Mesenchymal stem cell (in vitro differentiated cells and primary cell): Measurements from ENCODE around the gene PCNX3.

Source experiments
- DNase-seq: peaks from one replicate; pipeline ENCODE4 v3.0.0-alpha.2; 2013
- H2AFZ ChIP-seq: one replicate; pipeline ENCODE4 v1.6.1; 2013; ENCODE audit warnings: low read depth, mild to moderate bottlenecking, control low read depth, inconsistent platforms, low read length, moderate library complexity
- H2AK5ac ChIP-seq: 2 replicates; pipeline ENCODE4 v1.6.1; 2013; ENCODE audit warnings: low read length, moderate library complexity, mild to moderate bottlenecking, inconsistent platforms; ENCODE audit not compliant: severe bottlenecking
- H2BK120ac ChIP-seq: one replicate; pipeline ENCODE4 v1.6.1; 2013; ENCODE audit warnings: low read depth, mild to moderate bottlenecking, inconsistent platforms, low read length, moderate library complexity
- H2BK12ac ChIP-seq, 2 experiments: one replicate each; pipeline ENCODE4 v1.6.1; 2013; ENCODE audit warnings: inconsistent platforms in 2 of 2, low read length in 2 of 2, mild to moderate bottlenecking in 2 of 2, moderate library complexity in 2 of 2, control low read depth in 1 of 2
- H2BK15ac ChIP-seq: one replicate; pipeline ENCODE4 v1.6.1; 2013; ENCODE audit warnings: mild to moderate bottlenecking, low read depth, inconsistent platforms; ENCODE audit not compliant: poor library complexity, severe bottlenecking
- H2BK5ac ChIP-seq: 2 replicates; pipeline ENCODE4 v1.6.1; 2013; ENCODE audit warnings: low read depth, mild to moderate bottlenecking, low read length, control low read depth, inconsistent platforms; ENCODE audit not compliant: poor library complexity, severe bottlenecking
- H3K14ac ChIP-seq, 2 experiments: one replicate each; pipeline ENCODE4 v1.6.1; 2013; ENCODE audit warnings: inconsistent platforms in 2 of 2, low read length in 2 of 2, control low read depth in 1 of 2, mild to moderate bottlenecking in 1 of 2, moderate library complexity in 1 of 2
- H3K18ac ChIP-seq, 2 experiments: one replicate each; pipeline ENCODE4 v1.6.1; 2013; ENCODE audit warnings: inconsistent platforms in 2 of 2, low read length in 2 of 2, control low read depth in 1 of 2, low read depth in 1 of 2, mild to moderate bottlenecking in 1 of 2
- H3K23ac ChIP-seq, 2 experiments: one replicate each; pipeline ENCODE4 v1.6.1; 2013; ENCODE audit warnings: inconsistent platforms in 2 of 2, low read length in 2 of 2, mild to moderate bottlenecking in 2 of 2, moderate library complexity in 2 of 2, control low read depth in 1 of 2
- H3K27ac ChIP-seq: 2 replicates; pipeline ENCODE4 v1.5.1; 2013; ENCODE audit warnings: mild to moderate bottlenecking, moderate library complexity, low read length, control low read depth, inconsistent platforms; ENCODE audit not compliant: poor library complexity, severe bottlenecking
- H3K27me3 ChIP-seq, 2 experiments: 2 replicates each; pipeline versions ENCODE4 v1.6.1 to v1.7.0; 2013; ENCODE audit warnings: low read length in 2 of 2, mild to moderate bottlenecking in 2 of 2, moderate library complexity in 2 of 2, control low read depth in 1 of 2, inconsistent platforms in 1 of 2; ENCODE audit not compliant: control insufficient read depth in 1 of 2, insufficient read depth in 1 of 2
- H3K36me3 ChIP-seq, 2 experiments: 2 replicates each; pipeline versions ENCODE4 v1.6.1 to v1.7.0; 2013; ENCODE audit warnings: low read length in 2 of 2, control low read depth in 1 of 2, inconsistent platforms in 1 of 2, low read depth in 1 of 2, mild to moderate bottlenecking in 1 of 2; ENCODE audit not compliant: insufficient read depth in 2 of 2, control insufficient read depth in 1 of 2
- H3K4ac ChIP-seq, 2 experiments: one replicate each; pipeline ENCODE4 v1.6.1; 2013; ENCODE audit warnings: inconsistent platforms in 2 of 2, low read length in 2 of 2, mild to moderate bottlenecking in 2 of 2, moderate library complexity in 2 of 2, control low read depth in 1 of 2, low read depth in 1 of 2
- H3K4me1 ChIP-seq: 2 replicates; pipeline ENCODE4 v1.6.1; 2013; ENCODE audit warnings: low read depth, low read length, control low read depth; ENCODE audit not compliant: control insufficient read depth, insufficient read depth
- H3K4me2 ChIP-seq: 2 replicates; pipeline ENCODE4 v1.6.1; 2013; ENCODE audit warnings: low read length, mild to moderate bottlenecking, inconsistent platforms; ENCODE audit not compliant: poor library complexity, severe bottlenecking
- H3K4me3 ChIP-seq, 2 experiments: 2 replicates each; pipeline versions ENCODE4 v1.5.1 to v1.7.0; 2013; ENCODE audit warnings: low read length in 2 of 2, mild to moderate bottlenecking in 2 of 2, control low read depth in 1 of 2, low read depth in 1 of 2; ENCODE audit not compliant: insufficient read depth in 1 of 2
- H3K79me1 ChIP-seq: replicated peaks from 2 replicates; pipeline ENCODE4 v1.6.1; 2013; ENCODE audit warnings: mild to moderate bottlenecking, control low read depth, low read length, inconsistent platforms; ENCODE audit not compliant: poor library complexity, severe bottlenecking
- H3K9ac ChIP-seq: 2 replicates; pipeline ENCODE4 v1.7.0; 2013; ENCODE audit warnings: mild to moderate bottlenecking, low read length, moderate library complexity
- H3K9me3 ChIP-seq: 2 replicates; pipeline ENCODE4 v1.7.0; 2013; ENCODE audit warnings: mild to moderate bottlenecking, low read length; ENCODE audit not compliant: control insufficient read depth
- H4K8ac ChIP-seq: one replicate; pipeline ENCODE4 v1.6.1; 2013; ENCODE audit warnings: inconsistent platforms, mild to moderate bottlenecking, low read length, moderate library complexity
- H4K91ac ChIP-seq: one replicate; pipeline ENCODE4 v1.6.1; 2013; ENCODE audit warnings: mild to moderate bottlenecking, low read length, inconsistent platforms
- WGBS: methylation state at CpG from one replicate; pipeline ENCODE4 v1.1.7; 2013; ENCODE audit warnings: mixed read lengths; 5-methylcytosine and 5-hydroxymethylcytosine counted together

The PCNX3 gene

DNA sequence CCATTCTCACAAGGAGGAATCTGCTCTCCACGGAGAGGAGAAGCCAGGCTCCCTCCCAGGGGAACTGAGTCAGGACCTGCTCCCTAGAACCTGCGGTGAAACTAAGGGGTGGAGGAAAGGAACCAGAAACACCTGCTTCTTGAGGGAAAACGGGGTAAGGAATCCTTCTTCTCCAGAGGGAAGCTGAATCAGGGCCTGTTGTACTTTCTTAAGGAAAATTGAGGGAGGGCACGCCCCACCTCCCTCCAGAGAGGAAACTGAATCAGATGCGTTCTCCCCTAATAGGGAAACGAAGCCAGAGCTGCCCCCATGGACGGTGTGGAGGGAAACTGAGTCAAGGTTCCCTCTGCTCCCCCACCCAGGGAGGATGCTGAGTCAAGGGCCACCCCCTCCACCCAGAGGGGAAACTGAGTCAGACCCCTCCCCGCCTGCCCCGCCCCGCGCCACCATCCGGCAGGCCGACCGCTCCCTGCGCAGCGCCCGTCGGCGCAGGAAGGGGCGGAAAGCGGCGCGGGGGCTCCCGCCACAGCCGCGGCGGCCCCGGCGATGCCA is 46.7 kb downstream of the PCNX3 start:
- peak overlapping the region; percentile 72 to 86 for H3K18ac ChIP-seq
- peak overlapping the region; percentile 94 for H2BK120ac ChIP-seq

GRCh38 chr11:65662799-65663638 is 47.4 kb downstream of the PCNX3 start, which contains the start of gene RELA:
Gene RELA (minus strand): TSS chr11:65662916. CDS start chr11:65662832, 84 bp downstream.
- WGBS: under 1% methylated on average over 86 of the region's 91 CpGs
- peak; percentile 96 for DNase-seq
- peak within 1 kb of the TSS; percentile 67 for H2BK15ac ChIP-seq
- H2BK5ac ChIP-seq: peak within 1 kb of the TSS; percentile 94
- peak within 1 kb of the TSS; percentile 97 for H4K91ac ChIP-seq
- peak within 1 kb of the TSS; percentile 91 for H3K4me2 ChIP-seq
- peak within 1 kb of the TSS in 1 of 2 experiments; percentile 2 for H3K23ac ChIP-seq
- peak within 1 kb of the TSS; percentile 64 for H2AK5ac ChIP-seq
- H3K4me1 ChIP-seq: peaks cover 12% of the 10 kb centered on the region
- peaks cover 33 to 38% of the 10 kb centered on the region in 2 experiments for H3K36me3 ChIP-seq
- peak within 1 kb of the TSS; percentile 97 for H4K8ac ChIP-seq
- peak within 1 kb of the TSS in 1 of 2 experiments; percentile 37 for H2BK12ac ChIP-seq
- H3K27ac ChIP-seq: peak within 1 kb of the TSS; percentile 95
- no peaks in the 10 kb centered on the region for H3K27me3 ChIP-seq
- peak within 1 kb of the TSS; percentile 86 to 99 for H3K4me3 ChIP-seq
- peaks cover 25% of the 10 kb centered on the region for H3K79me1 ChIP-seq
- peak within 1 kb of the TSS; percentile 93 to 94 for H3K4ac ChIP-seq
- H3K14ac ChIP-seq: peak within 1 kb of the TSS in 1 of 2 experiments; percentile 73
- no peaks in the 10 kb centered on the region for H3K9me3 ChIP-seq
- H2AFZ ChIP-seq: peak within 1 kb of the TSS; percentile 29
- peak within 1 kb of the TSS; percentile 94 for H2BK120ac ChIP-seq
- H3K9ac ChIP-seq: peak within 1 kb of the TSS; percentile 99
- H3K18ac ChIP-seq: peak within 1 kb of the TSS; percentile 89 to 96

More for the DNA sequence above, 46.7 kb downstream of the PCNX3 start:
- Histone ChIP-seq H3K4ac (peak overlapping the region; percentile 52 to 53), H3K27ac (peak overlapping the region; percentile 25), H3K27me3 (no peaks in the 10 kb centered on the region), H3K4me2 (peak overlapping the region; percentile 91), H4K91ac (peak overlapping the region; percentile 97), H3K14ac (peak overlapping the region in 1 of 2 experiments; percentile 73), H3K23ac (no peak overlapping the region), H3K79me1 (peaks cover 30% of the 10 kb centered on the region), H2AK5ac (peak overlapping the region; percentile 64), H3K36me3 (peaks cover 40 to 45% of the 10 kb centered on the region in 2 experiments), H3K4me3 (peak overlapping the region; percentile 86 to 99), H2BK15ac (peak overlapping the region; percentile 12), H2BK12ac (peak overlapping the region in 1 of 2 experiments; percentile 10), H4K8ac (peak overlapping the region; percentile 90), H2AFZ (peak overlapping the region; percentile 29), H3K9me3 (no peaks in the 10 kb centered on the region), H3K9ac (peak overlapping the region; percentile 99), H3K4me1 (peaks cover 12% of the 10 kb centered on the region), H2BK5ac (peak overlapping the region; percentile 84)
- 4% methylated on average over 22 of the region's 29 CpGs for WGBS
- peak; percentile 31 for DNase-seq

GRCh38 chr11:65663639-65664200 is 48.1 kb downstream of the PCNX3 start:
- DNase-seq: peak; percentile 87
- WGBS: 0% methylated on average over 12 of the region's 15 CpGs

More at GRCh38 chr11:65663639-65664200, 48.1 kb downstream of the PCNX3 start:
- Histone ChIP-seq H4K8ac (peak overlapping the region; percentile 97), H2AFZ (no peak overlapping the region), H2BK120ac (no peak overlapping the region), H3K18ac (peak overlapping the region; percentile 89 to 96), H2BK15ac (peak overlapping the region; percentile 67), H3K14ac (no peak overlapping the region), H3K4me2 (peak overlapping the region; percentile 87), H4K91ac (peak overlapping the region; percentile 48), H3K9me3 (no peaks in the 10 kb centered on the region), H3K9ac (peak overlapping the region; percentile 99), H3K36me3 (peaks cover 26 to 31% of the 10 kb centered on the region in 2 experiments), H3K4me3 (peak overlapping the region; percentile 86 to 99), H2BK12ac (no peak overlapping the region), H3K23ac (peak overlapping the region in 1 of 2 experiments; percentile 2), H3K79me1 (peaks cover 19% of the 10 kb centered on the region), H2AK5ac (peak overlapping the region; percentile 39), H3K27me3 (no peaks in the 10 kb centered on the region), H3K4me1 (peaks cover 12% of the 10 kb centered on the region), H2BK5ac (no peak overlapping the region), H3K4ac (peak overlapping the region; percentile 93 to 94), H3K27ac (peak overlapping the region; percentile 95)
